Measurements from ENCODE around the gene TMEM119. TPM values are rescaled to one million over a fixed set of nuclear protein-coding genes. Genes with fewer than 3 reads are reported as not detected.

The TMEM119 gene
- total and polyA plus RNA-seq, 2 of the 8 experiments (the other 6 are each of a cell fraction or from before 2014, with no cell fraction given): 0.35 to 0.61 TPM

DNA sequence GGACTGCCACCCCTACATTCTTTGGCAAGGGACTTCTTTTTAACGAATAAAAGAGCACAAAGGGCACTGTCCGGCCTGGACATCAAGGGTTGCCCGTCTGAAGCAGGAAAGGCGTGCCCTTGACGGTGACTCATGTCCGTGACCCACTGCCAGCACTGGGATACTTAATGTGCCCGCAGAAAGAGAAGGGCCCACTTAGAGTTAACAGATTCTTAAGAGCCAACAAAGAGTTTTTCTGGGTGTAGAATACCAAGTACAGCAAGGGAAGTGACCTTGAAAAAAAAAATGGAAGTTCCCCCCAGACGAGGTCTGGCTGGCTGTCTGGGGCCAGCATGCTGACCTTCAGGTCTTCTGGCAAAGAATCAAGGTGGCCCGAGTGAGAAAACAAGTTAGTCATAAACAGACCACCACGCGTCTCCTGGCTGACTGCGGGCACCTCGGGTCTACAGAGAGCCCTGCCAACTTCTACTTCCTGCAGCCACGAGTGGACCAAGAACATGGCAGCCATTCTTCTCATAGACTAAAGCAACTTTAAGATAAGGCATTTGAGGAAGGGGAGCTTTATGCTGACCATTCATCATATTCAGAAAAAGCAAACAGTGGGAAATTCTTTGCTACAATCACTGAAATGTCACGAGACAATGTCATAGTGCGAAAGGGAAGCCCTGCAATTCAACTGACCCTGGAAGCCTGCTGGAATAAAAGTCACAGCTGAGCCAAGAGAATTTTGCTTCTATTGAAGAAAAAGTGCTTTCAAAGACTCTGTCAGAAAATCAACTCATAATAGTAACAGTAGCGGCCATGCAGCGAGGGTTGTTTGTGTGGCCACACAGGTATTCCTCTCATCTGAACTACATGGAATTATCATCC is 46.3 kb upstream of the TMEM119 start (continued):
- TF ChIP-seq, protein P1, sequence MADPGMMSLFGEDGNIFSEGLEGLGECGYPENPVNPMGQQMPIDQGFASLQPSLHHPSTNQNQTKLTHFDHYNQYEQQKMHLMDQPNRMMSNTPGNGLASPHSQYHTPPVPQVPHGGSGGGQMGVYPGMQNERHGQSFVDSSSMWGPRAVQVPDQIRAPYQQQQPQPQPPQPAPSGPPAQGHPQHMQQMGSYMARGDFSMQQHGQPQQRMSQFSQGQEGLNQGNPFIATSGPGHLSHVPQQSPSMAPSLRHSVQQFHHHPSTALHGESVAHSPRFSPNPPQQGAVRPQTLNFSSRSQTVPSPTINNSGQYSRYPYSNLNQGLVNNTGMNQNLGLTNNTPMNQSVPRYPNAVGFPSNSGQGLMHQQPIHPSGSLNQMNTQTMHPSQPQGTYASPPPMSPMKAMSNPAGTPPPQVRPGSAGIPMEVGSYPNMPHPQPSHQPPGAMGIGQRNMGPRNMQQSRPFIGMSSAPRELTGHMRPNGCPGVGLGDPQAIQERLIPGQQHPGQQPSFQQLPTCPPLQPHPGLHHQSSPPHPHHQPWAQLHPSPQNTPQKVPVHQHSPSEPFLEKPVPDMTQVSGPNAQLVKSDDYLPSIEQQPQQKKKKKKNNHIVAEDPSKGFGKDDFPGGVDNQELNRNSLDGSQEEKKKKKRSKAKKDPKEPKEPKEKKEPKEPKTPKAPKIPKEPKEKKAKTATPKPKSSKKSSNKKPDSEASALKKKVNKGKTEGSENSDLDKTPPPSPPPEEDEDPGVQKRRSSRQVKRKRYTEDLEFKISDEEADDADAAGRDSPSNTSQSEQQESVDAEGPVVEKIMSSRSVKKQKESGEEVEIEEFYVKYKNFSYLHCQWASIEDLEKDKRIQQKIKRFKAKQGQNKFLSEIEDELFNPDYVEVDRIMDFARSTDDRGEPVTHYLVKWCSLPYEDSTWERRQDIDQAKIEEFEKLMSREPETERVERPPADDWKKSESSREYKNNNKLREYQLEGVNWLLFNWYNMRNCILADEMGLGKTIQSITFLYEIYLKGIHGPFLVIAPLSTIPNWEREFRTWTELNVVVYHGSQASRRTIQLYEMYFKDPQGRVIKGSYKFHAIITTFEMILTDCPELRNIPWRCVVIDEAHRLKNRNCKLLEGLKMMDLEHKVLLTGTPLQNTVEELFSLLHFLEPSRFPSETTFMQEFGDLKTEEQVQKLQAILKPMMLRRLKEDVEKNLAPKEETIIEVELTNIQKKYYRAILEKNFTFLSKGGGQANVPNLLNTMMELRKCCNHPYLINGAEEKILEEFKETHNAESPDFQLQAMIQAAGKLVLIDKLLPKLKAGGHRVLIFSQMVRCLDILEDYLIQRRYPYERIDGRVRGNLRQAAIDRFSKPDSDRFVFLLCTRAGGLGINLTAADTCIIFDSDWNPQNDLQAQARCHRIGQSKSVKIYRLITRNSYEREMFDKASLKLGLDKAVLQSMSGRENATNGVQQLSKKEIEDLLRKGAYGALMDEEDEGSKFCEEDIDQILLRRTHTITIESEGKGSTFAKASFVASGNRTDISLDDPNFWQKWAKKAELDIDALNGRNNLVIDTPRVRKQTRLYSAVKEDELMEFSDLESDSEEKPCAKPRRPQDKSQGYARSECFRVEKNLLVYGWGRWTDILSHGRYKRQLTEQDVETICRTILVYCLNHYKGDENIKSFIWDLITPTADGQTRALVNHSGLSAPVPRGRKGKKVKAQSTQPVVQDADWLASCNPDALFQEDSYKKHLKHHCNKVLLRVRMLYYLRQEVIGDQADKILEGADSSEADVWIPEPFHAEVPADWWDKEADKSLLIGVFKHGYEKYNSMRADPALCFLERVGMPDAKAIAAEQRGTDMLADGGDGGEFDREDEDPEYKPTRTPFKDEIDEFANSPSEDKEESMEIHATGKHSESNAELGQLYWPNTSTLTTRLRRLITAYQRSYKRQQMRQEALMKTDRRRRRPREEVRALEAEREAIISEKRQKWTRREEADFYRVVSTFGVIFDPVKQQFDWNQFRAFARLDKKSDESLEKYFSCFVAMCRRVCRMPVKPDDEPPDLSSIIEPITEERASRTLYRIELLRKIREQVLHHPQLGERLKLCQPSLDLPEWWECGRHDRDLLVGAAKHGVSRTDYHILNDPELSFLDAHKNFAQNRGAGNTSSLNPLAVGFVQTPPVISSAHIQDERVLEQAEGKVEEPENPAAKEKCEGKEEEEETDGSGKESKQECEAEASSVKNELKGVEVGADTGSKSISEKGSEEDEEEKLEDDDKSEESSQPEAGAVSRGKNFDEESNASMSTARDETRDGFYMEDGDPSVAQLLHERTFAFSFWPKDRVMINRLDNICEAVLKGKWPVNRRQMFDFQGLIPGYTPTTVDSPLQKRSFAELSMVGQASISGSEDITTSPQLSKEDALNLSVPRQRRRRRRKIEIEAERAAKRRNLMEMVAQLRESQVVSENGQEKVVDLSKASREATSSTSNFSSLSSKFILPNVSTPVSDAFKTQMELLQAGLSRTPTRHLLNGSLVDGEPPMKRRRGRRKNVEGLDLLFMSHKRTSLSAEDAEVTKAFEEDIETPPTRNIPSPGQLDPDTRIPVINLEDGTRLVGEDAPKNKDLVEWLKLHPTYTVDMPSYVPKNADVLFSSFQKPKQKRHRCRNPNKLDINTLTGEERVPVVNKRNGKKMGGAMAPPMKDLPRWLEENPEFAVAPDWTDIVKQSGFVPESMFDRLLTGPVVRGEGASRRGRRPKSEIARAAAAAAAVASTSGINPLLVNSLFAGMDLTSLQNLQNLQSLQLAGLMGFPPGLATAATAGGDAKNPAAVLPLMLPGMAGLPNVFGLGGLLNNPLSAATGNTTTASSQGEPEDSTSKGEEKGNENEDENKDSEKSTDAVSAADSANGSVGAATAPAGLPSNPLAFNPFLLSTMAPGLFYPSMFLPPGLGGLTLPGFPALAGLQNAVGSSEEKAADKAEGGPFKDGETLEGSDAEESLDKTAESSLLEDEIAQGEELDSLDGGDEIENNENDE (IDR thresholded peaks at IDR 0.05; ENCODE audit: insufficient replicate concordance, low read length): no peak
